ENCODE data around the gene KRT81.
"Not testable (repeated sequence)": the region's sequence is repeated elsewhere in the genome, so short reads cannot be mapped to it uniquely, and the experiment has no call there.

The KRT81 gene

DNA sequence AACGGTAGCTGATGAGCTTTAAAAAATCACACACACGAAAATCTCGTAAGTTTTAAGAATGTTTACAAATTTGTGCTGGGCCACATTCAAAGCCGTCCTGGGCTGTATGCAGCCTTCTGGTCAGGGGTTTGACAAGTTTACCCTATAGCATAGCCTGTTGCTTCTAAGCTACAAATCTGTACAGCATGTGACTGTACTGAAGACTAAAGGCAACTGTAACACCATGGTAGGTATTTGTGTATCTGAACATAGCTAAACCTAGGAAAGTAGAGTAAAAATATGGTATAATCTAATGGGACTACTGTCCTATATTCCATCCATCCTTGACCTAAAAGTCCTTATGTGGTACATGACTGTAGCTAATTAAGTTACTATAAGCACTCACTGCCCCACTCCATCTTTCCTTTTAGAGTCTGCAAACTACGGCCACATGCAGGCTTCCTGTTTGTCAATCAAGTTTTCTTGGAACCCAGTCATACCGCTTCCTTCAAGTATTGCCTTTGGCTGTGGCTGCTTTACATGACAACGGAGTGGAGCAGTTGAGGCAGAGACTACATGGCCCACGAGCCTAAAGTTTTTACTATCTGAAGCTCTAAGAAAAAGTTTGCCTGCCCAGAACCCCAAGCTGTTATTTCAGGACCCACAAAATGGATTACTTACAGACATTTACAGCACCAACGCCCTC lies 39.8 kb downstream of the KRT81 start:
- no peak for DNase-seq

DNA sequence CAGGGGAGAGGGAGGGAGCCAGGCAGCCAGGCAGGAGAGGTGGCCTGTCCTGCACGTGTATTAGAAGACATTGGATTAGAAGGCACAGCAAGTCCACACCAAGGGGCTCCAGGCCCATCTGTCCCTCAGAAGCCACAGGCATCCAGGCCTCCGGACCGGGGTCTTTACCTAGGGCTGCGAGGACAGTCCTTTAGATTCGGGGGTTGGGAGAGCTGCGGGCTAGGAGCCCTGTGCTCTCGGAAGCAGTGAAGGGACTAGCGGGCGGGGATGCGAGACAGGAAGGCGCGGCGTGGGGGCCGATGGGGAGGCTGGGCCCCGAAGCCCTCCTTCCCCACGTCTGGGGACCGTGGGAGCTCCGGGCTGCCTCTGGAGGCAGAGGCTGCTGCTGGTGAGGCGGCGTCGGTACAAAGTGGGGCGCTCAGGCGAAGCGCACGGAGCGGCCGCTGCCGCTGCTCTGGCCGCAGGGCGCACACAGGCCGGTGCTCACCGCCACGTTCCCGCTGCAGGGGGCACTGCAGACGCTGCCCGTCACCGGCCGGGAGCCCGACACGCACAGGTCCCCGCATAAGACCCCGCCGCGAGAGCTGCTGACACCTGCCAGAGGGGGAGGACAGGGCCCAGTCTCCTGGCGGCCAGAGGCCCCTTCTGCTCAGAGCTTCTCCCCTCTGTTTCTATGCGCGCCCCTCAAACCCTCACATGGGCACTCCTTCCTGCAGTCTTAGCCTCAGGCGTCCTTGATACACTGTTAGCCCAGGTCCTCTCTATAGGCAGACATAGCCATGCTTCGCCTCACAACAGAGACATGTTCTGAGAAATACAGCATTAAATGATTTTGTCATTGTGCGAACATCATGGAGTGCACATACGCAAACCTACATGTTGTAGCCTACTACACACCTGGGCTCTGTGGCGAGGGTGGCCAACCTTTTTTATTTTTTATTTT lies 41.0 kb downstream of the KRT81 start:
- DNase-seq = no peak

DNA sequence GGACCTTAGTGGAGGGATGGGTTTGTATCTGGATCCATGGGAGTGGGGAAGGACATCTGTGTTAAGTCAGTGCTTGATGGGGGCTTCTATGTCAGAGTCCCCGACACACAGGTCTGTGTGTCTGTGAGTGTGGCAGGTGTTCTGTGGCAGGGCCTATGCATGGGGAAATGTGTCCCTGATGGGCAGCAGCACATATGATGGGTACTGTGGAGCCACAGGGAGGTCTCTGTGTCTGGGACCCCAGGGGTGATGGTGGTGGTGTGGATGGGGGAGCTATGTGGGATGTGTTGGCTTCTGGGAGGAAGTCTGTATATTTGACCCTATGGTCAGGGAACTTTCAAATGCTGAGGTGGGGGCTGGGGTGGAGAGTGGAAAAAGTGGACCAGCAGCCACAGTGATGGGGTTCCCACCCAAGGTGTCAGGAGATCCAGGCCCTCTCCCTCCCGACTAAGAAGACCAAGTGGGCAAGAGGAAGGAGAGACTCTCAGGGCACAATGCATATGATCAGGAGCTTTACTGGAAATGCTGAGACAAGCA lies 41.8 kb downstream of the KRT81 start:
- DNase-seq = no peak

DNA sequence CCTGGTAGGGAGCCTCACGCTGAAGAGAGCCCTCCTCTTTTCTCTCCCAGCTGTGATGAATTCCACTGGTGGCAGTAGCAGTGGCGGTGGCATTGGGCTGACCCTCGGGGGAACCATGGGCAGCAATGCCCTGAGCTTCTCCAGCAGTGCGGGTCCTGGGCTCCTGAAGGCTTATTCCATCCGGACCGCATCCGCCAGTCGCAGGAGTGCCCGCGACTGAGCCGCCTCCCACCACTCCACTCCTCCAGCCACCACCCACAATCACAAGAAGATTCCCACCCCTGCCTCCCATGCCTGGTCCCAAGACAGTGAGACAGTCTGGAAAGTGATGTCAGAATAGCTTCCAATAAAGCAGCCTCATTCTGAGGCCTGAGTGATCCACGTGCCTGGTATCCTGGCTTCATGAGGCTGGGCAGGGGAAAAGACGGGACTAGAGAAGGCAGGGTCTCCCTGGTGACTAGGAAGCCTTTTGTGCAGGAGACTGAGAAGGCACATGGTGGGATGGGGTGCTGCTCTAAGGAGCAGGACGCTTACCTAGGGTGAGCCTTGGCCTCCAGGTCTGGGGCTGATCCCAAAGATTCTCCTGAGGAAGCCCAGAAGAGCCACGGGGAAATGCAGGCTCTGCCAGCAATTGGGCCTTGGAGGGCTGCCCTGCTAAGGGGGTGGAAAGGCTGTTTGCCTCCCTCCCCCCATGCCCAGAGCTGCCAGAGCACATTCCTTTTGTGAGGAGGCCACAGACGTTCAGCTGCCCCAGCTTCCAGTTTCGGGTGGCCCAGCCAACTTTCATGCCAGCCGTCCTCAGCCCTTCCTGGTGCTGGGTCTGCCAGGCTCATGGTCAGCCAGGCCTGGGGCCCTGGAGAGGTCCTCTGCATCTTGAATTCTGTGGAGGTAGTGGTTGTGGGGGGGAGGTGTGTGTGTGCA lies 42.5 kb downstream of the KRT81 start:
- DNase-seq = no peak

DNA sequence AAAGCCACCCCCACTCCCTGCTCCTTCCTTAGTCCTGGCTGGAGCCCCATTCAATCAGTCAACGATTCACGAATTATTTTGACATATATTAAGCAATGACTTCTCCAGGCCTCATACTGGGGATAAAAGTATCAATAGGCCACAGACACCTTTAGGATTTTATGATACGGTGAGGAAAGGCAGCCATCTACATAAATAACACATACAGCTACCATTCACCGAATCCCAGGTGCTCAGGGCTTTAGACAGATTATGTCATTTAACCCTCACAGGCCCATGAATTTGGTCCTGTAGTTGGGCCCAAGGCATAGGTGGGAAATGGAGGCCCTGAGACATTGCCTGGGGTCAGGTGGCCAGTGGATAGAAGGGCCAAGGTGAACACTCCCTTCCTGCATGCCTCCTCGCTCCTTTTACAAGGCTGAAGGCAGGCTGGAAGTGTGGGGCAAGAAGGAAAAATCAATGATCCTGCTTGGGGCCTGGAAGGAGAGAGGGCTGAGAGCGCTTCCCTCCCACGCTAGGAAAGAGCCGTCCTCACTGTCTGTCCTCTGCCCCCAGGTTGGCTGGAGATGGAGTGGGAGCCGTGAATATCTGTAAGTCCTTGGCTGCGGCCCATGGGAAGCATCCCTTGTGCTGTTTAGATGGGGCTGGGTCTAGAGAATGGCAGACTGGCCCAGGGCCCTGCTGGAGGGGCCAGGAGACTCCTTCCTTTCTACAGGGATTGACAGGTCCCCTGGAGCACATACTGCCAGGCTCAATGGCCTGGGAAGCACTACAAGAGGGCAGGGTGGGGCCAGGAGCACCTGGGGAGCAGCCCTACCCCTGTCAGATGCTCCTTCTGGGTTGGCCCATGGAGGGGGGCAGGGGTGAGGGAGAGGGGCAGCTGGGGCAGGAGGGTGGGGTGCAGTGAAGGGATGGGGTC lies 43.5 kb downstream of the KRT81 start:
- no peak for DNase-seq

DNA sequence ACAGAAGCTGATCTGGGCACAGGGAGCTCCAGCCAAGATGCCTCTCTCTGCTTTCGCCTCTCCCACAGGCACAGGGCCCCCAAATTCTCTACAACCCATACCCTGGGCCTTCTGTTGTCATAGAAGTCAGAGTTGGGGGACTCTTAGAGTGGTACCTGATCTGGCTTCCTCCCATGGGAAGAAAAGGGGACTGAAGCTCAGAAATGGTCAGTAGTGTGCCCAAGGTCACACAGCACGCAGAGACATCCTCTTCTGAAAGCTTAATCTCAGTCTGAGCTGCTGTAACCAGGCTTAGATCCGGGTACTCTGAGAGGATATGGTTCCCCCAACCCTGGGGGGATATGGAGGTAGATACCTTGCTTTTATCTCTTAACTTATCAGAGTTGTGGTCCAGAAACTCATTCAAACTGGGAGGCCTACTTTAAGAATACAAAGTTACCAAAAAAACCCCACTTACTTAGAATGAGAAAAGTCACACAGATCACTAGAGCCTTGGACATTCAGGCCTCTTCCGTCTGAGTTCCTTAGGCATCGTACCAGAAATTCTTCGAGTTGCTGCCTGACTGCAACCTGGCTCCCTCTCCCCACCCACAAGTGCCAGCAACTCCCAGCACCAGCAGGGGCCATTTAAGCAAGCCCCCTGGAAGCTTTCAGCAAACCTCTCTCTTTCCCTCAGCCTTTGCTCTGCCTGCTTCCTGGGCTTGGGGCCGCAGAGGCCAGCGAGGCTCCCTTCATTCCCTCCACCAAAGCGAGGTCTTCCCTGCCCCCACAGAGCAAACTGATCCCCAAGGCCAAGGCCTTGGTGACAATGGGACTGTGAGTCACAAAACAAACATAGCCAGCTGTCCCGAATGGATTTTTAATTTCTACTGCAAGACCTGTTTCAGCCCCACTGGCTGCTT lies 44.4 kb downstream of the KRT81 start:
- DNase-seq = no peak

DNA sequence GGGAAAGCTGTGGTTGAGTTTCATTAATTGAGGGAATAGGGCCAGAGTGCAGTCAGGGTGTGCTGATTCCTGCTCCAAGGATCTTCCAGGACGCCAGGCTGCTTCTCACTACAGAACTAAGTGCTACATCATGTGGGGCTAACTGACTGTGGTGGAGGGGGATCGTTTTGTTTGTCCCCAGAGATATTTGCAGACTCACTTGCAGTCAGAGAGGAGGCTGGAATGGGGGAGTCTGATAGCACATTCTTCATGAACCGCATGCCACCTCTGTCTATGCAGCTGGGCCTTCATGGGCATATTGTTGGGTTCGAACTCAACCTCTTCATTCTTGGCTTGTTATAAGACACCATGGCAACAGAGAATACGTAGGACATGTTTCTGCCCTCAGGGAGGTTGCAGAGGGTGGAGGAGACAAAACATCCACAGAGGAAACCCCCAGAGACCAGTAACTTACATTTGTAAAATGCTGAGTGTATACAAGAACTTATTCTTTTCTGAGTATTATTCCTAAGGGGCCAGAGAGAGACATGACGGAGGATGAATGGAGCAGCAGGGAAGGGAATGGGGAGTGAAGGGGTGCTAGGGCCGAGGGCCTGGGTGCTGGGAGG lies 45.3 kb downstream of the KRT81 start:
- no peak for DNase-seq

DNA sequence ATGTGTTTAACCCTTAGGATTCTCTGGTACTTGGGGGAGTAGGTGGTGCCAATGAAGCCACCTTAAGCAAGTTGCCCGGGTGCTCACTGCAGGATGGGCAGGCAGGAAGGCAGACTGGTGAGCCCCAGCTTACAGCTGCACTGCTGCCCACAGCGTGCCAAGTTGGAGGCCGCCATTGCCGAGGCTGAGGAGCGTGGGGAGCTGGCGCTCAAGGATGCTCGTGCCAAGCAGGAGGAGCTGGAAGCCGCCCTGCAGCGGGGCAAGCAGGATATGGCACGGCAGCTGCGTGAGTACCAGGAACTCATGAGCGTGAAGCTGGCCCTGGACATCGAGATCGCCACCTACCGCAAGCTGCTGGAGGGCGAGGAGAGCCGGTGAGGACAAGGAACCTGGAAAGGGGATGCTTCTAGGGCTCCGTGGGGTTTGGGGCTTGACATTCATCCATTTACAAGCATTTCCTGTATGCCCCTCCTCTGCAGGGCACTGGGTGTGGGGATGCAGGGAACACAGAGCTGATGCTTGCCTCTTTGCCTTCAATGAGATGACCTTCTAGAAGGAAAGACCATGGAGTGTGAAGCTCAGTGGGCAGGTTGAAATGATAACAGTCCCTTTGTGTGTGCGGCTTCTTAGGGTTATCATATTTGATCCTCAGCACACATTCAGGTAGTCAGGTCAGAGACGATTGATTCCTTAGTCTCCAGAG lies 45.9 kb downstream of the KRT81 start:
- DNase-seq = no peak

DNA sequence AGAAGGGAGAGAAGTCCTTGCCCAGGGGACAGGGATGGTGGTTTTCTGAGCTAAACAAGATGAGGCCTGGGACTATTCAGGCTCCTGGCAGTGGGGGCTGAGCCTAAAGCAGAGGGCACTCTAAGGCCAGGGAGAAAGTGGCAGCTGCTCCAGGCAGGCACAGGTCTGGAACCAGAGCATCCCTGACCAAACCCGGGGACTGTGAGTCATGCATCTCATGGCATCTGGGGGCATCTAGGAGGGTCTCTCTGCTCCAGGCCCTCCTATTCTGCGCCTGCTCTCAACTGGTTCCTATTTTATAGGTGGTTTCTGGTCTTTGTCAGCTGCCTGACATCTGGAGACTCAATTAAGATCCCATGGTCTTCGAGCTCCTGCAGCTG lies 46.7 kb downstream of the KRT81 start:
- no peak for DNase-seq

DNA sequence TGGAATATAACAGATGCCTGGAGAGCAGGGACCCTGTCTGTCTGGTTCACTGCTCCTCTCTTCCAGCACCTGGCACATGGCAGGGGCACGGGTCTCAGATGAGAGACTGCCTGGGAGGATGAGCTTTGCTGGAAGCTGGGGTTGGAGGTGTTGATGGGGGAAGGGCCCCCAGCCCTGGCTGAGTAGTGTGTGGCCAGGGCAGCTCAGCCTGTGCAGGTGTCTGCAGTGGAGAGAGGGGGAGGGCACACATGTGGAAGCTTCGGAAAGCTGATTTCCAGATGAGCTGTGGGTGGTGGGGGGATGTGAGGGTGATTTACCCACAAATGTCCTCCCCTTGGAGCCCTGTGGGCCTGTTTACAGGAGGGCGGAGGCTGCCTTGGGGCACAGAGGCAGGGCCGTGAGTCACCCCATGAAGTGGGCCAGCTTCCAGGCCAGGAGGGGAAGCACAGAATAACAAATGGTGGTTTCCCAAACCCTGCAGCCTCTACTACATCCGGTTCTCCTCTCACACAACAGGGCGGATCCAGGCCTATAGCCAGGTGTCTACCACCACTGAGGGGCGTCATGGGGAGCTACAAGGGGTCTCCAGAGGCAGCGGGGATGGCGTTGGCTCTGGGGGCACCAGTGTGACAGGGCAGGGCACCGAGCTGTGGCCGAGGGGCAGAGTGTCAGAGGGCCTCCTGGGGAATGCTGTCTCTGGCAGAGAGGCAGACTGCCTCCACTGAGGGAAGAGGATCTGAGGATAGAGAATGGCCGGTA lies 47.3 kb downstream of the KRT81 start:
- DNase-seq = peak; percentile 71 to 72

DNA sequence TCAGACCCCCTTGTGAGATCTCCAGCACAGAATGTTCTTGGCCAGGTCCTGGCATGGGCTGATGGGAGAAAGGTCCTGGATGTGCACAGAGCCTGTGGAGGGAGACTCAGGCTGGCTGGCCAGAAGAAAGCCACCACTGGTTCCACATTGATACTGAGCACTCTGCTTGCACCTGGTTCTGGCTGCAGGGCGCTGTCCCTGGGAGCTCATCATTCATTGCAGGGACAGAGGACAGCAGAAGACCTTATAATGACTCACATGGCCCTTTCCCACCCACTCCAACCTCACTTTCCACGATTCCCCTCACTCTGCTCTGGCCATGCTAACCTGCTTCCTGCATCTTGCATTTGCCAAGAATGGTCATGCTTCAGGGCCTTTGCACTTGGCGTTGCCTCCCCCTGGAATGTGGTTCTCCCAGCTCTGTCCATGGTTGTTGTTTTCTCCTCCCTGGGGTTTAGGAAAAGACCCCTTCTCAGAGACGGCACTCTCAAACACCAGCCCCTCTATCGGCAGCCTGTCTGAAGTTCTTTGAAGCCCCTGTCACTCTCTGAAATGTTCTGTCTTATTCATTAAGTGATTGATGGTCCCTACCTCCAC lies 48.0 kb downstream of the KRT81 start:
- DNase-seq = no peak

DNA sequence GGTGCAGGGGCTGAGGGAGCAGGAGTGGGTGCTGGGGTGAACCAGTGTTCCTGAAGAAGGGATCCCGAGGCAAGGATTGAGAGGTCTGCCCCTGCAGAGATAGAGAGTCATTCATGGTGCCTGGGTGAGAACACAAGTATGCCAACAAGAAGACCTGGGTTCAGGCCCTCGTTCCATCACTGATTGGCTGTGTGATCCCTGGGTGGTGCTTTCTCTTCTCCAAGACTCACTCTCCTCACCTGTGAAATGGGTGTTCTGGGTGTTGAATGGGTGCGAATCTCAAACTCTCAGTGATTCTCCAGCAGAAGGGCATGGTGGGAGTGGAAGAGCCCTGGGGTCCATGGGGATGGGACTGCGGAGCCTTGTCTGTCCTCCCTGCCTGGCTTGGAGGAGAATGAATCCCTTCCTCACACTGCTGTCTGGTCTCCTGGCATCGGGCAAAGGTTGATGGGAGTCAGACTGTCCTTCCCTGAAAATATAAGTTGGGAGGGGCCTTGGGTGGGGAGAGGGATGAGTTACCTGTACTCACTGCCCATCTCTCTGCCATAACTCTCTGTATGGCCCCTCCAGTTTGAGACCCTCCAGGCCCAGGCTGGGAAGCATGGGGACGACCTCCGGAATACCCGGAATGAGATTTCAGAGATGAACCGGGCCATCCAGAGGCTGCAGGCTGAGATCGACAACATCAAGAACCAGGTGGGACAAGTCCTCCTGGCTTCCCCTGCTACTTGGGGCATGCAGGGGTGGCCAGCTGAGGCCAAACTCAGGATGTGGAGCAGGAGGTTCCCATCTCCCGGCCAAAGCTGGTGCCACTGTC lies 48.7 kb downstream of the KRT81 start:
- DNase-seq = no peak

DNA sequence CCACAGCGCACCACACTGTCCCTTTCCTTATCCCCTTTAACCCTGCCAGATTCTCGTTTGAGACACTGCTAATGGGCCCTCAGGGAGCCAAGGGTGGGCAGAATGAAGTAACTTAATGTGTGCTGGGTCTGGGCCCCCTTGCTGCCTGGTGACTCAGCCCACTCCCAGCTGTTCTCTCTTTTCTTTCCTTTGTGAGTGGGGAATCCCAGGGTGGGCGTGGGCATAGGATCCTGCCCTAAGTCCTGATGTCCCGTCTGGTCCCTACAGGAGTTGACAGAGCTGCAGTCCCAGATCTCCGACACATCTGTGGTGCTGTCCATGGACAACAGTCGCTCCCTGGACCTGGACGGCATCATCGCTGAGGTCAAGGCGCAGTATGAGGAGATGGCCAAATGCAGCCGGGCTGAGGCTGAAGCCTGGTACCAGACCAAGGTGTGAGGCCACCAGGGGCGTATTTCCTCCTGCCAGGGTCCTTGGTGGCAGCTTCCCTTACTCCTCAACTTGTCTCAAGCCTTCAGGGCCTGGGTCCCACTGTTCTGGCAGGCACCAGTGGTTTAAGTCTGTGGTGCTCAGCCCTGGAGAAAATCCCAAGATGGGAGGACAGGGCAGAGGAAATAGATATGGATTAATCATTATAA lies 50.0 kb downstream of the KRT81 start:
- no peak for DNase-seq

DNA sequence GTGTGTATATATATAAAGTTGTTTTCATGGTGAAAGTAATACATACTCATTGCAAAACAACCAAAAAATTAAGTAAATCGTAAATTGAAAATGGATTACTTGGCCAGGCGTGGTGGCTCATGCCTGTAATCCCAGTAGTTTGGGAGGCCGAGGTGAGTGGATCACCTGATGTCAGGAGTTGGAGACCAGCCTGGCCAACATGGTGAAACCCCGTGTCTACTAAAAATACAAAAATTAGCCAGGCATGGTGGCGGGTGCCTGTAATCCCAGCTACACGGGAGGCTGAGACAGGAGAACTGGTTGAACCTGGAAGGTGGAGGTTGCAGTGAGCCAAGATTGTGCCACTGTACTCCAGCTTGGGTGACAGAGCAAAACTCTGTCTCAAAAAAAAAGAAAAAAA lies 51.1 kb downstream of the KRT81 start:
- not testable (repeated sequence) for DNase-seq

DNA sequence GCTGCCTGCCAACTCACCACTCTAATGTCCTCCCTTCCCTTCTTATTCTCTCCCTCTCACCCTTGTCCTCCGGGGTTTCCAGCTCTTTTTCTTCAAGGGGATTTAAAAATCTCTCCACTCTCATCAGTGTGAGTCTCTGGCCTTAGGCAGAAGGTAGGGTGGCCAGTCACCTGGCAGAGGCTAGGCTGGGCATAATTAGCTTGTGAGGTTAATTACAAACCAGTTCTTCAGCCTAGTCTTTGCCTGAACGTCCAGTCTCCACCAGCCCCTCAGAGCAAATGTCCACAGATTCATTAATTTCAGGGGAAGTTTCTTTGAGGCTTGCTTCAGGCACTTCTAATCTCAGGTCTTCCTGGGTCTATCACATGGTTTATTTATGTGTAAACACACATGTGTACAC lies 51.6 kb downstream of the KRT81 start:
- no peak for DNase-seq

DNA sequence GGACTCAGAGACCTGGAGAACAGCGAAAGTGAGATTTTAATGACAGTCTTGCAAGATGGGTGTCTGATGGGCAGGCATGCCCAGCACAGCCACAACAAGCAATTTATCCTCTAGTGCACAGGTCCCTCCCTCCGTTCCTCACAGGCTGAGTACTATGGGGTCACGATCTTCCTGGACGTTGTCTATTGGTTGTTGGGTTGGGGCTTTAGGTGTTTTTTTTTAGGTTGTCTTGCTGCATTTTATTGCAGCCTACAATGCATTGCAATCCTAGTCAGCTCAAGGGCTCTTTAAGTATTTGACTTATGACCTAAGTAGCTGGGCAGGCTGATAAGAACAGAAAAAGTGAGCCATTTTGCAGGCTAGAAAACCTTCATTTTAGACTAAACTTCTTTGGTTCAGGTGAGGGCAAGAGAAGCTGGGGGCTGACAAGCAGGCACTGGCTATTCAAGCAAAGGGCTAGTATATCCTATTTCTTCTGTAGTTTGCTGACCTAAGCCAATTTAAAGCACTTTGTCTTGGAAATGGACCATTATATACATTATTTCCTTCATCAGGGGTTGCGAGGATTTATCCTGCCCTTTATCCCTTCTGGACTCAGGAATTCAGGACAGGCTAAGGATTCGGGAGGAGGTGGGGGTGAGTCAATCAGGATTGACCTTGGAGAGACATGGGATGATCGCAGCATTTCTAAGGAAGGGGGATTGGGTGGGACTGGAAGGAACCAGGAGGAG lies 52.3 kb downstream of the KRT81 start:
- no peak for DNase-seq
